HG03571 (cell line): ENCODE data around the gene KRT72.

Source experiments
- ATAC-seq: cut with Tn5 transposase; IDR thresholded peaks from one replicate; pipeline ENCODE4 v1.9.1; 2021; ENCODE audit not compliant: unreplicated experiment

The KRT72 gene

DNA sequence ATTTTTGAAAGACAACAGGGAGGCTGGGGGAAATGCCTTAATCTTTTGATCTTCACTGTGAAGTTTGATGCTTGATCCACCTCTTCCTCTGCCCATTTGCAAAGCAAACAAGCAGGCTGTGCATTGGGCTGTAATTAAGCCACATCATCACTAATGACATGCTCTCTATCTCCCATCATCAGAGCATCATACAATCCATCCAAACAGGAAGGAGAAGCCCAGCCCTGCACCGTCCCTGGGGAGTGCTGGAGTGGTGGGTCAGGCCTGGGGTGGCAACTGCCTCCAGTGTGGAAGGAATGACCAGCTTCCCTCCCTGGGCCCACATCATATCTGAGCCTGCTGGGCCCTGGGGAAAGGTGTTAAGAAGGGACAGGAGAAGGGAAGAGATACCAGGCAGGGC, 20.8 kb downstream of the KRT72 start:
- ATAC-seq = no peak

DNA sequence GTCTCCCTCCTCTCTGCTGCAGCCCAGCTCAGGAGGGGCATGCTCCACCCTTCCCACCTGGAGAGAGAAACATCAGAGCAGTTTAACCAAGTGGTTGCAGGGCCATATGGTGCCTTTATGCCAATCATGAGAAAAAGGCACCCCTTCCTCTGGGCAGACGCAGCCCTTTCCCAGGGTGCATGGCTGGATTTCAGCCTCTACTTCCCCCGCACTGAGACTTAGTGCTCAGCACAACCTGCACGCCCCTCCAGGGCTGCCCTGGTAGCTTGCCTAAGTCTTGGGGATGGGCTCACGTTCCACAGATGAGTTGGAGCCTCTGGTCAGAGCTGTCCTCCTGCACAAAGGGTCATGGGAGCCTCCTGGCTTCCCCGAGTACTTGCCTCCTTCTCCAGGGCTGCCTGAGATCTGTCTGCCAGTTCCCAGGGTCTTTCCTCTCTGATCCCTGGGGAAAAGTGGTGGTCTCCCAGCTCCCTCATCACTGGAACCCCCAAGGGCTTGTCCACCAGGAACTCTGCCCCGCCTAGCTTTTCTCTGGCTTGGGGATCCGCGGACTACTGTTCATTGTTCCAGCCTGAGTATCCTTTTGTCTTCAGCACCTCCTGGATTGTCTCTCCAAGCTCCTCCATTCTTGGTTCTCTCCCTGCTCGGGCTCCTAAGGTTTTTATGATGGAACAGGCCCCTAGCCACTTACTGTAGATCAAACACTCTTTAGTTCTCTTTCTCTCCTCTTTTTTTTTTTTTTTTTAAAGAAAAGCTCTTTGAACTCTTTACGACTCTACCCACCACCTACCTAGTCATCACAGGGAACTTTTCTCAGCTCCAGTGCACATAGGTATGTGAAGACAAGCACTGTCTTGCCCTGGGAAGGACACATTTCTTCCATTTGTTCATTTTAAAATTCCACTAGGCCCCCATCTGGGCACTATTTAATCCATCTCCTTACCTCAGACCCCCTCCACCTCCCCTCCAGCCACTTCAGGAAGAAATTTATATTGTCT, 21.5 kb downstream of the KRT72 start:
- no peak for ATAC-seq

DNA sequence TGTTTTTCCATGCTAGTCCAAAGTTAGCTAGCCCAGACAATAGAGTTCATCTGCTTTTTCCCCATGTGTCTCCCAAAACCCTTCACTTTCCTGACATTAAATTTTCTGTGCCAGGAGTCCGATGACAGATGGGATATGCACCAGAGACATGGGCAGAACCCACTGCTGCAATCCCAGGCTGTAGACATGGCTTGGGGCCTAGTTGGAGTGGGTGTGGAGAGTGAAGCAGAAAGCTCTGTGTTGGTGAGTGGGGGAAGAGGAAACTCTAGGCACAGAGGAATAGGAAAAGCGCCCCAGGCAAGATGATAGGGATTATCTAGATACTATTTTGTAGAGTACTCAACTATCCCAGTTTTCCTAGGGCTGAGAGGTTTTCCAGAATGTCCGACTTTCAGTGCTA, 22.8 kb downstream of the KRT72 start:
- ATAC-seq = no peak

DNA sequence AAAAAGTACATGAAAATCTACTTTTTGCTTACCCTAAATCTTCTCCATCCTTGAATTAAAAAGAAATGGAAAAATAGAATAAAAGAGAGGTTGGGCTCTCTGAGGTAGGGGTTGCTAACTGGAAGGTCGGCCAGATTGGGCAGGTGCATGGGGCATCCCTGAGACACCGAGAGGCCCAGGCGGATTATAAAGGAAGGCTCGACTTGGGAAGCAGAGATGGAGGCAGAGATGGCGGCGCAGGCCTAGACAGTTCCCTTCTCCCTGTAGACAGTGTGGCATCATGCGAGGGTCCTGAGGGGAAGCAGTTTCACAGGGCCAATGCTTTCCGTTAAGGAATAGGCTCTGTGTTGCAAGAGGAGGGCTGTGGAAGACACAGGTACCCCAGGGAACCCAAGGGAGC, 23.9 kb downstream of the KRT72 start:
- ATAC-seq = no peak

DNA sequence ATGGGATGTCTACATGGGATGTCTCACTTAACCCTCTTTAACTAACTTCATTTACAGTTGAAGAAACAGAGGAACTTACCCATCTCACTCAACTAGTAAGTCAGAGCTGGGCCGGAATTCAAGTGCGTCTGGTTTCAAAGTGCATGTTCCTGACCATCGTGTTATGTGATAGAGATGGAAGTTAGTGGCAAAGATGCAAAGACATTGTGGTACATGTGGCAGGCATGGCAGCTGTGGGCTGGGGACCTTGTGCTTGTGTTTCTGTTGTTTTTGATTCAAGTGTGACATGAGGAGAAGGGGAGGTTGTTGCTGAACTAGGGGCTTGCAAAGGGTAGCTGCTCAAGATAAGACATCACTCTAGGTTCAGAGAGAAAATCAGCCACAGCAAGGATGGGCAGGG, 25.3 kb downstream of the KRT72 start:
- ATAC-seq = no peak

DNA sequence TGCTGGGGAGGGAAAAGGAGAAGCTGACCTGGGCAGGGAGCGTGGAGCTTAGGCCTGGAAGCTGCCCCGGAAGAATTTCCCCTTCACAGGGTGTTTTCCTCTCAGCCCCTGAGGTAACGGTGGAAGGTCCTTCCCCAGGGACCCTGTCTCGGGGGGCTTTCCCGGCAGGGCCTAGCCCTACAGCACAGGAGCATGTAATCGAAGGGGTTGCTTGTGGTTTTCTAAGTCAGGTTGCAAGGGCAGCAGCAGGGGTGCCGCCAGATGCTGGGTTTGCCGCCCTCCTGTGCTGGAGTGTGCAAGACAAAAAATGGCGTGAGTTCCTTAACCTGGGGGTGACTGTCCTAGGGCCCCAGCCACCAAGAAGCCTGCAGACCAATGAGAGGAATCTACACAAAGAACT, 26.0 kb downstream of the KRT72 start:
- no peak for ATAC-seq

GRCh38 chr12:52573743-52574142, 27.5 kb downstream of the KRT72 start, which contains the start of gene KRT74:
TSS of gene KRT74 (minus strand) at chr12:52573843. CDS start at chr12:52573777, 66 bp downstream.
- ATAC-seq = no peak

DNA sequence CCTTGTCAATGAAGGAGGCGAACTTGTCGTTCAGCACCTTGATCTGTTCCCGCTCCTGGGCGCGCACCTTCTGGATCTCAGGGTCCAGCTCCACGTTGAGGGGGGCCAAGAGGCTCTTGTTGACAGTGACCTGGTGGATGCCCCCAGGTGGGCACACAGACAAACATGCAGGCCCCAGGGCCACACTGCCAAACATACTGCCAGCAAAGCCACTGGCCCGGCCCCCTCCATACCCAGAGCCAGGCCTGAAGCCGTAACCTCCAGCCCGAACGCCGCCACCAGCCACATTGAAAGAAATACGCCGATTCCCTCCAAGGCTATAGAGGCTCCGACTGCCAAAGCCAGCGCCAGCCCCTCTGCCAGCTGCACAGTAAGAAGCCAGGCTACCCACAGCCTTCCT, 28.0 kb downstream of the KRT72 start:
- no peak for ATAC-seq

DNA sequence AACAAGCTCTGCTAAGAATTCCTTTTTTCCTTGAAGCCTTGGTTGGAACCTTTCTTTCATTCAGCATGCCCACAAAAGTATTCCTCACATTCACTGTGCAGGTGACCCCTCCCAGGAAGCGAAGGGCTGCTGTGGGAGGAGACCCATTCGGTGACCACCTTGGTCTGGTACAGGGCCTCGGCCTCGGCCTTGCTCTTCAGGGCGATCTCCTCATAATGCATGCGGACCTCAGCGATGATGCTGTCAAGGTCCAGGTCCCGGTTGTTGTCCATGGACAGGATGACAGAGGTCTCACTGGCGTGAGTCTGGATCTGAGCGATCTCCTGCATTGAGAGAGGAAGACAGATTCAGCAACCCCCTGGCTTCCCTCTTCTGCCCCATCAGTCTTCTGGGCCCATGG, 30.8 kb downstream of the KRT72 start:
- ATAC-seq = no peak

- no peak for ATAC-seq
Observed at GRCh38 chr12:52568111-52568510, 33.2 kb downstream of the KRT72 start.

GRCh38 chr12:52566847-52567291, 34.4 kb downstream of the KRT72 start:
- ATAC-seq = no peak

GRCh38 chr12:52564582-52564981, 36.7 kb downstream of the KRT72 start:
- no peak for ATAC-seq

DNA sequence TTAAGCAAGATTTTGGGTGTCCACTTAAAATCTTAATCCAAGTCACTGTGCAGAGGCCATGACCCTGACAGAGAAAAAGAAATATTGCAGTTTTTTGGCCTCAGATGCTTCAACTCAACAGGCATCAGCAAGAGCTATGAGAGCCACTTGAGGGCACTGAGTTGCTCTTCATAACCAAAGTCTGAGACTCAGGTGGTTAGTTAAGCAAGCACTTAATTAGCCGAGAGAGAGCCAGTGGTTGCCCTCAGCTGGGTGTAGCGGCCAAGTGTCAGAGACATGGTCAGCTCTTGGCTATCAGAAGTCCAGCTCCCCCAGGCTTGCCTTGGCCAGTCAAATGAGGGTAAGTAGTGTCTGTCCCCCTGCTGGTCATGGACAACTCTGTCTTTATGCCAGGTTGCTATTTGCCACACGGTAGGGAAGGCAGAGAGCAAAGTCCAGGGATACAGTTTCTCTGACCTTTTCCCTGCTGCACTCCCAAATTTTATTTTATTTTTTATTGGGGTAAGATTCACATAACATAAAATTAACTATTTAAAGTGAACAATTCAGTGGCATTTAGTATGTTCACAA, 39.3 kb downstream of the KRT72 start:
- no peak for ATAC-seq

DNA sequence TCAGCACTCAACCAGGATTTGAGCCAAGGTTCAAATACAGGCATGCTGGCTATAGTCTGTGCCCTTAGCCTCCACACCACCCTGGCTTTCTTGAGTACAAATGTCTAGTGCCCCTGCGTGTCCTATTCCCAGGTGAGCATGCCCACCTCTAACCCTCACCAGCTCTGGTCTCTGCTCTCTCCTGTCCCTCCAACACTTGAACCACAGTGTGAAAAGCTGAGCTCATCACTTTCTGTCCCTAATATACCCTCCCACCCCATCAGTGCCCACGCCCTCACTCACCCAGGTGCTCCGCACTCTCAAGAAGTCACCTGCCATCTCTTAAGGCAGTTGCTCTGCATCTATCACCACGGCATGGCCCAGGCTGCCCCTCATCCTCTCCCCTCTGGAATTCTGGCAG, 41.3 kb downstream of the KRT72 start:
- no peak for ATAC-seq

DNA sequence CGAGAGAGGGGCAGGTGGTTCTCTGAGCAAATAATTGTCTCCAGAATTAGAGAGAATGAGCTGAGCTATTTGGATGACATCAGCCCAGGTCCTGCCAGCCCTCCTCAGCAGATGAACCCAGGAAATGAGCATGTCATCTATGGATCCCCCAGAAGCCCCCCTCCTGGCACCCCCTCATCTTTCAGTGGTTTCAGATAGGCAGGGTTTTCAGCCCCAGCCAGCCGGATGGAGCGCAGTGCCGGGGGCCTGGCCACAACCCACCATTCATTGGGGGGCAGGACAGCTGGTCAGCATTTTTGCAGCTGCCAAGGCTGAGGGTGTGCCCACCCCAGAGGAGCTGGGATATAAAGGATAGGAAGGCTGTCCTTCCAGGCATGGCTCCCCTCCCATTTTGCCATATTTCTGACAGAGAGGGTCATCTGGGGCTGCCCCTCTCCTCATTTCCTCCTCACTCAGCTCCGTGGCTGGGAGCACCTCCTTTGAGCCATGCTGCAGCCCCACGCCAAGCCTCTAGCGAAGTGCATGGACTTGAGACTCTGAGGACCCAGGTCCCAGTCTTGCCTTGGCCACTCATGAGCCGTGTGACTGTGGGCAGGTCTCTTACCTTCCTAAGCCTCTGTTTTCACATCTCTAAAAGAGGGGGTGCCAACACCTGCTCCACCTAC, 42.4 kb downstream of the KRT72 start:
- ATAC-seq = no peak

GRCh38 chr12:52557476-52557875, 43.8 kb downstream of the KRT72 start:
- no peak for ATAC-seq

GRCh38 chr12:52555577-52555976, 45.7 kb downstream of the KRT72 start:
- ATAC-seq = no peak

DNA sequence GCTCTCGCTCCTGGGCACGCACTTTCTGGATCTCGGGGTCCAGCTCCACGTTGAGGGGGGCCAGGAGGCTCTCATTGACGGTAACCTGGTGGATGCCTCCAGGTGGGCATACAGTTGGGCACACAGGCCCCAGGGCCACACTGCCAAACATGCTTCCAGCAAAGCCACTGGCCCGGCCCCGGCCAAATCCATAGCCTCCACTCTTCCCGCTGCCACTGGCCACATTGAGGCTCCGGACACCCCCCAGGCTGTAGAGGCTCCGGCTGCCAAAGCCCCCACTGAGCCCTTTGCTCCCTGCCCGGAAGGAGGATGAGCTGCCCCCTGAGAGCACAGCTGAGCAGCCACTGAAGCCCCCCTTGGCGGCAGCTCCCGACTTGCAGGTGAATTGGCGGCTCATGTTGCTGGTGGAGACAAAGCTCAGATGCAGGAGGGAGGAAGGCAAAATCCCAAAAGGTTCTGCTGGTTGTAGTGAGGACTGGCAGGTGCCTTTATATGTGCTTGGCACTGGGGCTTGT, 48.5 kb downstream of the KRT72 start, which contains the start of gene KRT71:
Gene KRT71 (minus strand): TSS at position 465 of the 515 bp plus-strand sequence. CDS start 68 bp downstream, at position 397.
- ATAC-seq = no peak

GRCh38 chr12:52552055-52552454, 49.2 kb downstream of the KRT72 start:
- ATAC-seq = no peak

- no peak for ATAC-seq
Observed at GRCh38 chr12:52551216-52551865, 49.9 kb downstream of the KRT72 start.

- ATAC-seq = no peak
Observed at GRCh38 chr12:52546126-52546525, 55.1 kb downstream of the KRT72 start.
